NB4 (cell line): ENCODE measurements around the gene LPCAT1.

Experiments used
- CTCF ChIP-seq: IDR thresholded peaks from one replicate; pipeline ENCODE4 v1.5.1; 2012; ENCODE audit warnings: low read depth, low read length
- POLR2A ChIP-seq: IDR thresholded peaks from 2 replicates; pipeline ENCODE4 v1.6.1; 2011; ENCODE audit warnings: mild to moderate bottlenecking; ENCODE audit not compliant: insufficient read length; ENCODE audit errors: extremely low read depth

GRCh38 chr5:1464511-1464910, 59.2 kb downstream of the LPCAT1 start:
- TF ChIP-seq CTCF (no peak), POLR2A (no peak)
